SIG-M5 treated with dmso at 0.1 percent for 504 hours (cell line): ENCODE results near the gene RUFY1.
A peak's percentile ranks its signal among the peaks of the same experiment; 100 is the strongest.
"Not testable (repeated sequence)": the region's sequence is repeated elsewhere in the genome, so short reads cannot be mapped to it uniquely, and the experiment has no call there.

Experiments
- DNase-seq: peaks from one replicate; lab custom pipeline; 2025; ENCODE audit not compliant: unreplicated experiment; lab: John Stamatoyannopoulos, UW

RUFY1 gene

GRCh38 chr5:179550511-179551342 lies at the start of gene RUFY1:
Gene RUFY1, plus strand, starts transcription at chr5:179550554. Its CDS starts 16 bp downstream, at chr5:179550570.
- peak; percentile 80 for DNase-seq

- not testable (repeated sequence) for DNase-seq
Measured at GRCh38 chr5:179501997-179502396, 48.4 kb upstream of the RUFY1 start.

- not testable (repeated sequence) for DNase-seq
Measured at GRCh38 chr5:179502420-179502819, 47.9 kb upstream of the RUFY1 start.

DNA sequence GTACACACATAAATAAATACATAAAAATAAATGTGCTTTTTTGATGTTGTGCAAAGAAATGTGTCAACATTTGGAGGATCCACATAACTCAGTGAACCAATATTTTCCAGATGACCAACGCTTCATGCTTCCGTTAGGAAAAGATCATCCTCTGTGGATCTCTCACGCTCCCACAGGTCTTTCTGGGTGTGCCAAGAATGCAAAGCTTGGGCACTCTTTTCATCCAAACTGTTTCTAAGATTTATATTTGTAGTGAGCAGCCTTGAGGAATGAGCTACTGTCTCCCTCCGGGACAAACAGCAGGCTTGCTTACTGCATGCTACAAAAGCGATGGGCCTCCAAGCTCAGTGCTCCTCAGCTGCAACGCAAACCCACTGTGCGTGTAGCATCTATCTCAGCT lies 46.2 kb upstream of the RUFY1 start:
- DNase-seq, result no peak

- no peak for DNase-seq
Measured at GRCh38 chr5:179504600-179505396, 45.6 kb upstream of the RUFY1 start.

GRCh38 chr5:179505636-179506261 lies 44.6 kb upstream of the RUFY1 start:
- no peak for DNase-seq

- no peak for DNase-seq
Measured at GRCh38 chr5:179509239-179509638, 41.1 kb upstream of the RUFY1 start.

- no peak for DNase-seq
Measured at GRCh38 chr5:179509845-179510244, 40.5 kb upstream of the RUFY1 start.

DNA sequence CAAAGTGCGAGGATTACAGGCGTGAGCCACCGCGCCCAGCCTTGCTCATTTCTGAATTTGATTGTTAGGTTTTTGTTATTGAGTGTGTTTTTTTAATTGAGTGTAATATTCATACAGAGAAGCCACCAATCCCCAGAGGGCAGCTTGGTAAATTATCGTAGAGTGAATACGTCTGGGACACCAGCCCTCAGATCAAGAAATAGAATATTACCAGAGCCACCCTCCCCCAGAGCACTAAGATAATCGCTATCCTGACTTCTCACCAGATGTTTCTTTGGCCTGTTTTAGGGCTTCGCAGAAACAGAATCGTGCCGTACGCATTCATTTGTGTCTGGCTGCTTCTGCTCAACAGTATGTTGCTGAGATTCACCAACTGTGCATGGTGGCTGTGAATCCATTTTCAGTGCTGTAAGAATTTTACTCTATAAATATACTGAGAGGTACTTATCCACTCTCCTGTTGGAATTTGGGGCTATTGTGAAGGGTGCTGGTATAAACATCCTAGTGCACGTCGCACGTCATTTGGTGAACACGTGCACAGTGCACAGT lies 37.8 kb upstream of the RUFY1 start:
- DNase-seq, result no peak

DNA sequence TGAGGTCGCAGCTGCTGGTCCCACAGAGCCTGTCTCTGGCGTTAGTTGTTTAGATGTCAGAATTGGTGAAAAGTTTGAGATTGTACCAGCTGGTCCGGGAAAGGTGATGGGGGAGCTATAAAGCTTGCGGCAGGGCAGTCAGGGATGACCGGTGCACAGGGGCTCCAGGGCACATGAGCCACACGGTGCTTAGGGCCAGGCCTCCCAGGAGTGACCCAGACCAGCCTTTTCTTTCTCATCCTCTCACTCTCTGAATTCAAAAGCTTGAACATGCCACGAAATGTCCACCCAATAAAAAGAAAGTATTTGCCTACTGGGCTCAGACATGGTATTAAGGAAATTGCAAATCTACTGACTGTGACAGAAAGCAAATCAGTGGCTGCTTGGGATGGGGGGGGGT lies 34.9 kb upstream of the RUFY1 start:
- not testable (repeated sequence) for DNase-seq

GRCh38 chr5:179516221-179516620 lies 34.1 kb upstream of the RUFY1 start:
- DNase-seq, result no peak

GRCh38 chr5:179517746-179518145 lies 32.6 kb upstream of the RUFY1 start:
- not testable (repeated sequence) for DNase-seq

- DNase-seq, result not testable (repeated sequence)
Measured at GRCh38 chr5:179518369-179518768, 32.0 kb upstream of the RUFY1 start.

GRCh38 chr5:179519416-179520070 lies 30.8 kb upstream of the RUFY1 start:
- DNase-seq, result peak; percentile 30

DNA sequence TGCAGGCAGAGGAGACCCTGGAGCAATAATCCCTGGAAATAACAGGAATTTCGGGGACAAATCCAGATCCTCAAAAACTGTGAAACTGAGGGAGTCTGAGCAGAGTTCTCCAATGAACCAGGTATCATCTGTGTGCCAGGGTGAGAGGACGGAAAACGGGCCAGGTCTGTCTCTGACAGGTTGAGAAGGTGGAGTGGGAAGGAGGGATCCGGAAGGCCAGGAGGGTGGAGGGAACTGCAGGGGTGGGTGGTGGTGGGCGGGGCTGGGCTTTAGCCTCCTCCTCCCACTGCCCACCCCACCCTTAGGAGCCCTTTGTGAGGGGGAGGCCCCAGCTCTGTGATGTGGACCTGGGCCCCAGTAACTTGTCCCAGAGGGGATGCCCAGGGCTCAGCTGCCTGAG lies 28.2 kb upstream of the RUFY1 start:
- not testable (repeated sequence) for DNase-seq

GRCh38 chr5:179526978-179527377 lies 23.4 kb upstream of the RUFY1 start:
- no peak for DNase-seq

DNA sequence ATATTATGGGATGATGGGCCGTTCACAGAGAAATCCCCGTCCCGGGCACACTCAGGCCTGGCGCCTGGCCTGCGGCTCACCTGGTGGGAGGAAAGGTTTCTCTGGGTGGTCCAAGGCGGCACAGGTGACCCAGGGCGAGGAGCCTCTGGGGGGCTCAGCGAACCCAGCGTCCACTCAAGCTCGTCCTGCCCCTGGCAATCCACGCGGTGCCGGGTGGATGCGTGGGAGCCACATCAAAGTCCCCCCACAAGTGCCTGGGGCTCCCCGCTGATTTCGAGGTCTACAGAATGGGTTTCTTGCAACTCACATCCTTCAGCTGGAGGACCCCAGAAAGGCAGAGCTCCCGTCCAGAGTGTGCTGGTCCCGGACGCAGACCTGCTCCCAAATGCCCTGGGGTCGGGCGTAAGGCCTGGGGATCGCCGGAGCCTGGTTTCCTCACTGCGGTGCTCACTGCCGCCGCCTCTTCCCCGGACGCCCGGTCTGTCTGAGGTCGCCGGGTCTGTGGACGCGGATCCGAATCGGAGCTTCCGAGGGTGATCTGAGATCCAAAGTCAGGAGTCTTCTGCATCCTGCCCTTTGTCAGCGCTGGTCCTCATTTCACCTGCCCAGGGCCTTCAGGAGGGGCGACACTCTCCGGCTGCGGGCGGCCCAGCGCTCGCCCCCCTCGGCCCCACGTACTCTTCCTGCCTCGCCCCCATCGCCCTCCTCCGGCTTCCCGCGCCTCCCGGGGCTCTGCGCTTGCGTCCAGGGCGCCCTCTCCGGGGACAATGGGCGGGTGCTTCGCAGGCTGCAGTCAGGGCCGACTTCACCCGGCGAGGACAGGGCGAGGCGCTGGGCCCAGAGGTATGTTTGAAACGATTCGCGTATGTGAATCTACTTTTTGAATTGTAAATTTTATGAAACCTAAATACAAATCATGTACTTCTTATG lies 20.0 kb upstream of the RUFY1 start:
- no peak for DNase-seq

DNA sequence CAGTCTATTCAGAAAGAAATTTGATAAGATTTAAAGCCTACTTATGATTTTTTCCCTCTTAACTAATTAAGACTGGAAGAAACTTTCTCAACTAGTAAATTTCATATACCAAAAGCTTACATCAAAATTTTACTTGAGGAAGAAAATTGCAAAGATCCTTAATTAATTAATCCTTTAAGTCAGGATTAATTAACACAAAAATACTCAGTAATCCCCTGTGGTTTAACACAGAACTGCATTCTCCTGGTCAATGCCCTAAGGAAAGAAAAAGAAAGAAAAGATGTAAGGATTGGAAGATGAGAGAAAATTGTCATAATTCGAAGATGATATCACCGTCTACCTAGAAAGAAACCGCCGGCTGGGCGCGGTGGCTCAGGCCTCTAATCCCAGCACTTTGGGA lies 17.3 kb upstream of the RUFY1 start:
- DNase-seq, result no peak

GRCh38 chr5:179533907-179534306 lies 16.4 kb upstream of the RUFY1 start:
- DNase-seq, result no peak

GRCh38 chr5:179534431-179534830 lies 15.9 kb upstream of the RUFY1 start:
- DNase-seq, result no peak
